Stimulated activated CD4-positive, alpha-beta T cell treated with anti-CD3 and anti-CD28 coated beads, Interleukin-4, amount 100 ng/mL, for 4 hours (primary cell): ENCODE data around the gene HOXA10.

Experiments used
- DNase-seq, 2 experiments: peaks; one replicate each; pipeline ENCODE4 v3.0.0-alpha.2; 2020

Gene HOXA10

GRCh38 chr7:27128034-27128433 is 46.1 kb downstream of the HOXA10 start:
- DNase-seq, result no peak

GRCh38 chr7:27126596-27127327 is 47.4 kb downstream of the HOXA10 start:
- no peak for DNase-seq

- DNase-seq, result no peak
These were observed 48.1 kb downstream of the HOXA10 start for GRCh38 chr7:27125986-27126394.

GRCh38 chr7:27124902-27125689 is 49.0 kb downstream of the HOXA10 start:
- DNase-seq, result no peak

- DNase-seq, result no peak
These were observed 49.8 kb downstream of the HOXA10 start for GRCh38 chr7:27124096-27124901.

GRCh38 chr7:27123477-27124053 is 50.6 kb downstream of the HOXA10 start:
- no peak for DNase-seq

GRCh38 chr7:27123007-27123476 is 51.1 kb downstream of the HOXA10 start:
- DNase-seq, result no peak

- DNase-seq, result no peak
These were observed 51.8 kb downstream of the HOXA10 start for GRCh38 chr7:27122077-27122910.

GRCh38 chr7:27121684-27122076 is 52.4 kb downstream of the HOXA10 start:
- DNase-seq, result no peak
